ENCODE results near the gene TNIK.

TNIK gene

GRCh38 chr3:171088496-171088895 lies 371.7 kb downstream of the TNIK start:
- DNase-seq (ENCODE audit: insufficient read length, low spot score) (no peak), FAIRE-seq (no peak)
- no peak for TF ChIP-seq POLR2AphosphoS5 (IDR thresholded peaks at IDR 0.05; ENCODE audit: low read depth, low read length)
- no peak for TF ChIP-seq SPI1 (IDR thresholded peaks at IDR 0.05; ENCODE audit: low read depth, low read length)
- TF ChIP-seq PAX5 (IDR thresholded peaks at IDR 0.05; ENCODE audit: insufficient read depth, low read length, severe bottlenecking), result no peak
- no peak for TF ChIP-seq TAF1 (IDR thresholded peaks at IDR 0.05; ENCODE audit: low read depth, low read length)
- no peak for TF ChIP-seq POLR2A (IDR thresholded peaks at IDR 0.05; ENCODE audit: low read depth, low read length)
- TF ChIP-seq POU2F2 (IDR thresholded peaks at IDR 0.05; ENCODE audit: low read depth, low read length), result no peak

DNA sequence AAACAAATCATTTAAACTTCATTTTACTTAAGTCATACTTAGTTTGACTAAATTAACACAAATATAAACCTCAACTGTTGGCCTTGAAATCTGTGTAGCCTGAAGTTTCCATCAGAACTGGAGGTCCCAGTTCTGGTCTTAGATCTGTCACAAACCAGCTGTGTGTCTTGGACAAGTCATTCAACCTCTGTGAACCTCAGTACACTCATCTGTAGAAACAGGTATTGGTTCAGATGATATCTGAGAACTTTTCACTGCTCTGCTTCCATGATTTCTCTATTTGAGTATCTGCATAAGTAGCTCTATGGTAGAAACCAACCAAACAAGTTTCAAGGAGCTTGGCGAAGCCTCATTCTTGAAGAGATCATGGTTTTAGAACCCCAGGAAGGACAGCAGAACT lies 373.3 kb downstream of the TNIK start:
- DNase-seq (ENCODE audit: insufficient read length, low spot score) (no peak), FAIRE-seq (no peak)
- TF ChIP-seq TAF1 (IDR thresholded peaks at IDR 0.05; ENCODE audit: low read depth, low read length), result no peak
- TF ChIP-seq POLR2AphosphoS5 (IDR thresholded peaks at IDR 0.05; ENCODE audit: low read depth, low read length), result no peak
- no peak for TF ChIP-seq POLR2A (IDR thresholded peaks at IDR 0.05; ENCODE audit: low read depth, low read length)
- TF ChIP-seq POU2F2 (IDR thresholded peaks at IDR 0.05; ENCODE audit: low read depth, low read length), result no peak
- no peak for TF ChIP-seq PAX5 (IDR thresholded peaks at IDR 0.05; ENCODE audit: insufficient read depth, low read length, severe bottlenecking)
- TF ChIP-seq SPI1 (IDR thresholded peaks at IDR 0.05; ENCODE audit: low read depth, low read length), result no peak

DNA sequence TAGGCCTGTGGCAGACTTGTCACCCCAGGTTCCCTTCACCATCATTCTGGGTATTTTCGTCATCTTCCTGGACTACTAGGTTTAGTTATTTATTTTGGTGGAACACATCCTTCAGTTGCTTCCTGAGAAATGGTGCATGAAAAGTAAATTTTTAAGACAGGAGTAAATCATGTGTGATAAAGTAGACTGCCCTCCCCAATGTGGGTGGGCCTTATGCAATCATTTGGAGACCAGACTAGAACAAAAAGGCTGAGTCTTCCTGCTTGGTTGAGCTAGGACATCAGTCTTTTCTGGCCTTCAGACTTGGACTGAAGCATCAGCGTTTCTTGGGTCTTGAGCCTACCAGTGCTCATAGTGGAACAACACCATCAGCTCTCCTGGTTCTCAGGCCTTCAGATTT lies 382.9 kb downstream of the TNIK start:
- DNase-seq (ENCODE audit: insufficient read length, low spot score), result no peak
- TF ChIP-seq POU2F2 (IDR thresholded peaks at IDR 0.05; ENCODE audit: low read depth, low read length), result no peak
- TF ChIP-seq PAX5 (IDR thresholded peaks at IDR 0.05; ENCODE audit: insufficient read depth, low read length, severe bottlenecking), result no peak
- no peak for TF ChIP-seq SPI1 (IDR thresholded peaks at IDR 0.05; ENCODE audit: low read depth, low read length)
- no peak for TF ChIP-seq POLR2A (IDR thresholded peaks at IDR 0.05; ENCODE audit: low read depth, low read length)
- no peak for TF ChIP-seq POLR2AphosphoS5 (IDR thresholded peaks at IDR 0.05; ENCODE audit: low read depth, low read length)
- no peak for TF ChIP-seq TAF1 (IDR thresholded peaks at IDR 0.05; ENCODE audit: low read depth, low read length)
- FAIRE-seq, result no peak

DNA sequence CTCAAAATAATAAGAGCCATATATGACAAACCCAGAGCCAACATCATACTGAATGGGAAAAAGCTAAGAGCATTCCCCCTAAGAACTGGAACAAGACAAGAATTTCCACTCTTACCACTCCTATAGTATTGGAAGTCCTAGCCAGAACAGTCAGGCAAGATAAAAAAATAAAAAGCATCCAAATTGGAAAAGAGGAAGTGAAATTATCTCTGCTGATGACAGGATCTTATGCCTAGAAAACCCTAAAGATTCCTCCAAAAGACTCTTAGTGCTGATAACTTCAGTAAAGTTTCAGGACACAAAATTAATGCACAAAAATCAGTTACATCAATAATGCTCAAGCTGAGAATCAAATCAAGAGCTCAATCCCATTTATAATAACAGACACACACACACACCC lies 387.8 kb downstream of the TNIK start:
- no peak for FAIRE-seq
- no peak for DNase-seq (ENCODE audit: insufficient read length, low spot score)

GRCh38 chr3:171068658-171069057 lies 391.5 kb downstream of the TNIK start:
- no peak for FAIRE-seq
- TF ChIP-seq POLR2AphosphoS5 (IDR thresholded peaks at IDR 0.05; ENCODE audit: low read depth, low read length), result no peak
- no peak for TF ChIP-seq TAF1 (IDR thresholded peaks at IDR 0.05; ENCODE audit: low read depth, low read length)
- no peak for TF ChIP-seq POLR2A (IDR thresholded peaks at IDR 0.05; ENCODE audit: low read depth, low read length)
- no peak for TF ChIP-seq PAX5 (IDR thresholded peaks at IDR 0.05; ENCODE audit: insufficient read depth, low read length, severe bottlenecking)
- TF ChIP-seq SPI1 (IDR thresholded peaks at IDR 0.05; ENCODE audit: low read depth, low read length), result no peak
- no peak for TF ChIP-seq POU2F2 (IDR thresholded peaks at IDR 0.05; ENCODE audit: low read depth, low read length)
- DNase-seq (ENCODE audit: insufficient read length, low spot score), result no peak

More for the DNA sequence above, 387.8 kb downstream of the TNIK start:
- TF ChIP-seq SPI1 (IDR thresholded peaks at IDR 0.05; ENCODE audit: low read depth, low read length), result peak; percentile 74
- no peak for TF ChIP-seq POLR2AphosphoS5 (IDR thresholded peaks at IDR 0.05; ENCODE audit: low read depth, low read length)

DNA sequence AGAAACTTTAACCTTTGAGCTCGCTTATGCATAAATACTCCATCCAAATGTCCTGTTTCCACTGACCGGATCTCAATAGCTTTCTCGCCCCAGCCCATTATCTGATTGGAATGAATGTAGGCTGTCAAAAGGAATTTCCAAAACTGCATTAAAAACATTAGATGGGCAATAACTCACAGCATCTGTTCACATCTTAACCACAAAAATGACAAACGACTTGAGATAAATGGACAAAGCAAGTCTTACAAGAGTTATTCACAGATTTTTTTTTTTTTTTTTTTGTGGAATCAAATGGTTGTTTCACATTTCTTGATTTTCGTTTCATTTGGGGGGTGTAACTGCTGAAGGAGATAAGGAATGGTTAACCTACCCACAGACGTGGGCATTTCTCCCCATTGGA lies 394.0 kb downstream of the TNIK start:
- FAIRE-seq (no peak), DNase-seq (ENCODE audit: insufficient read length, low spot score) (no peak)
- TF ChIP-seq POU2F2 (IDR thresholded peaks at IDR 0.05; ENCODE audit: low read depth, low read length) (no peak), SPI1 (IDR thresholded peaks at IDR 0.05; ENCODE audit: low read depth, low read length) (no peak), POLR2AphosphoS5 (IDR thresholded peaks at IDR 0.05; ENCODE audit: low read depth, low read length) (no peak), TAF1 (IDR thresholded peaks at IDR 0.05; ENCODE audit: low read depth, low read length) (no peak), POLR2A (IDR thresholded peaks at IDR 0.05; ENCODE audit: low read depth, low read length) (no peak), PAX5 (IDR thresholded peaks at IDR 0.05; ENCODE audit: insufficient read depth, low read length, severe bottlenecking) (no peak)

DNA sequence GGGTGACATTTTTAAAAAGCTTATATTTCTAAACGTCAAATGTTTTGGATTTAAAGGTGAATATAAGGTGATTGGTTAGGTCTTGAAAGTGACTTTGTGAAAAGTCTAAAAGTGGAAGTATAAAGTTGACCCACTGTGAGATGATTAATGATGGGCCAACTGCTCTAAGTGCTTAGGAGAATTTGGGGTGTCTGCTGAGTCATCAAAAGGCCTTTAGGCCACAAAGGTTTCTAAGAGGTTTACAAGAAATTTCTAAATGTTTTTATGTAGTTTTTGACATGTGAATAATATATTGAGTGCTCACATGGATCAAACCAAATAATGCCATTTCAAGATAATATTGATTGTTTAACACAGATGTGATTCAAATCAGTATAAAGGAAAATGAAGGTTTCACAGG lies 394.5 kb downstream of the TNIK start:
- TF ChIP-seq POU2F2 (IDR thresholded peaks at IDR 0.05; ENCODE audit: low read depth, low read length) (no peak), SPI1 (IDR thresholded peaks at IDR 0.05; ENCODE audit: low read depth, low read length) (no peak), POLR2A (IDR thresholded peaks at IDR 0.05; ENCODE audit: low read depth, low read length) (no peak), POLR2AphosphoS5 (IDR thresholded peaks at IDR 0.05; ENCODE audit: low read depth, low read length) (no peak), PAX5 (IDR thresholded peaks at IDR 0.05; ENCODE audit: insufficient read depth, low read length, severe bottlenecking) (no peak), TAF1 (IDR thresholded peaks at IDR 0.05; ENCODE audit: low read depth, low read length) (no peak)
- DNase-seq (ENCODE audit: insufficient read length, low spot score), result no peak
- FAIRE-seq, result no peak

- no peak for FAIRE-seq
- no peak for TF ChIP-seq POLR2AphosphoS5 (IDR thresholded peaks at IDR 0.05; ENCODE audit: low read depth, low read length)
- no peak for TF ChIP-seq POU2F2 (IDR thresholded peaks at IDR 0.05; ENCODE audit: low read depth, low read length)
- TF ChIP-seq PAX5 (IDR thresholded peaks at IDR 0.05; ENCODE audit: insufficient read depth, low read length, severe bottlenecking), result no peak
- no peak for TF ChIP-seq POLR2A (IDR thresholded peaks at IDR 0.05; ENCODE audit: low read depth, low read length)
- no peak for TF ChIP-seq SPI1 (IDR thresholded peaks at IDR 0.05; ENCODE audit: low read depth, low read length)
- no peak for TF ChIP-seq TAF1 (IDR thresholded peaks at IDR 0.05; ENCODE audit: low read depth, low read length)
- no peak for DNase-seq (ENCODE audit: insufficient read length, low spot score)
These were observed 395.7 kb downstream of the TNIK start for GRCh38 chr3:171064461-171064860.

DNA sequence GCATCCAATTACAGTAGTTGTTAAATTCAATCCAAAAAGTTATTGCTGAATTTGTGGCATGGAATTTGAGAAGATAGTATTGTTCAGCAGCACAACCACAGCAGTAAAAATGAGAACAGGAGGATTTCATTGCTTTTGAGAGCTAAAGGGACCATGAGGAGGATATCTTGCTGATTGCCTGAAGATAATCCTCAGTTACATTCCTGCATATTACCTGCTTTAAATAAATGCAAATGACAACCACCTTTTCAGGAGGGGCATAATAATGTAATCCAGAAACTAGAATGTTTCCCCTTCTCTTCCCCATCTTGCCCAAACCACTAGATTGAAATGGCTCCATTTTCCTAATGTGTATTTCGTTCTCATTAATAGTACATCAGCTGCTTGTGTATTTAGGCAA lies 398.5 kb downstream of the TNIK start:
- TF ChIP-seq SPI1 (IDR thresholded peaks at IDR 0.05; ENCODE audit: low read depth, low read length) (no peak), TAF1 (IDR thresholded peaks at IDR 0.05; ENCODE audit: low read depth, low read length) (no peak), POU2F2 (IDR thresholded peaks at IDR 0.05; ENCODE audit: low read depth, low read length) (no peak), PAX5 (IDR thresholded peaks at IDR 0.05; ENCODE audit: insufficient read depth, low read length, severe bottlenecking) (no peak), POLR2AphosphoS5 (IDR thresholded peaks at IDR 0.05; ENCODE audit: low read depth, low read length) (no peak), POLR2A (IDR thresholded peaks at IDR 0.05; ENCODE audit: low read depth, low read length) (no peak)
- DNase-seq (ENCODE audit: insufficient read length, low spot score) (no peak), FAIRE-seq (no peak)

- DNase-seq (ENCODE audit: insufficient read length, low spot score) (no peak), FAIRE-seq (no peak)
- no peak for TF ChIP-seq PAX5 (IDR thresholded peaks at IDR 0.05; ENCODE audit: insufficient read depth, low read length, severe bottlenecking)
- no peak for TF ChIP-seq TAF1 (IDR thresholded peaks at IDR 0.05; ENCODE audit: low read depth, low read length)
- TF ChIP-seq POLR2A (IDR thresholded peaks at IDR 0.05; ENCODE audit: low read depth, low read length), result no peak
- TF ChIP-seq POLR2AphosphoS5 (IDR thresholded peaks at IDR 0.05; ENCODE audit: low read depth, low read length), result no peak
- no peak for TF ChIP-seq SPI1 (IDR thresholded peaks at IDR 0.05; ENCODE audit: low read depth, low read length)
- no peak for TF ChIP-seq POU2F2 (IDR thresholded peaks at IDR 0.05; ENCODE audit: low read depth, low read length)
These were observed 400.2 kb downstream of the TNIK start for GRCh38 chr3:171059978-171060377.

Measured in GM12891 (cell line).